HepG2 (cell line): ENCODE measurements around the gene KAZALD1. TPM values are rescaled to one million over a fixed set of nuclear protein-coding genes. Genes with fewer than 3 reads are reported as not detected.

Experiments
- ATAC-seq: fragments of 200-7000 bp; cut with Tn5 transposase; 3 replicates; pipeline ENCODE4 v1.9.1; 2020; ENCODE audit warnings: mild to moderate bottlenecking, moderate library complexity
- BruUV-seq: library from RNA; stranded (reverse); fragments of 400-500 nt; replicated peaks from 2 replicates; lab custom pipeline; 2021; lab: Mats Ljungman, UMichigan
- CTCF ChIA-PET: fragments of 300-600 bp; formaldehyde crosslinking; extraction: SDS; loops from one replicate; lab custom pipeline; 2021; ENCODE audit warnings: low total read pairs, inconsistent platforms, low intra/inter-chr PET ratio; lab: Yijun Ruan, JAX
- POLR2A ChIA-PET: fragments of 350-600 bp; sonication (Branson Sonifier 250); formaldehyde crosslinking; loops from one replicate; lab custom pipeline; 2020; ENCODE audit warnings: antibody characterized with exemption, inconsistent platforms; lab: Yijun Ruan, JAX
- DNase-seq: peaks from one replicate; pipeline ENCODE4 v3.0.0-alpha.2; 2015; ENCODE audit warnings: low spot score
- FAIRE-seq: peaks from 3 replicates; lab custom pipeline; 2011; peaks lifted over from hg19 to GRCh38; lab: Jason Lieb, UNC
- H2AFZ ChIP-seq: one replicate; pipeline ENCODE4 v1.6.1; 2011; ENCODE audit warnings: low read length, inconsistent platforms
- H3K27ac ChIP-seq: fragments of 300-600 bp; 3 replicates; pipeline ENCODE4 v1.8.0; 2011; ENCODE audit warnings: mixed run types, mild to moderate bottlenecking, mixed read lengths, low read length, inconsistent platforms; ENCODE audit not compliant: insufficient read depth; ENCODE audit errors: extremely low read length
- H3K27me3 ChIP-seq, 2 experiments: fragments of 200-600 bp in 1 of 2; 2 replicates in 1 of 2; 3 replicates in 1 of 2; pipeline versions ENCODE4 v1.6.0 to v1.8.0; 2011; ENCODE audit warnings: low read length in 2 of 2, mild to moderate bottlenecking in 2 of 2, moderate library complexity in 2 of 2, inconsistent platforms in 1 of 2; ENCODE audit not compliant: insufficient read depth in 2 of 2, control insufficient read depth in 1 of 2
- H3K36me3 ChIP-seq, 2 experiments: fragments of 200-600 bp in 1 of 2; replicated peaks in 1 of 2; 2 replicates in 1 of 2; 3 replicates in 1 of 2; pipeline versions ENCODE4 v1.5.1 to v1.8.0; 2011; ENCODE audit warnings: low read length in 2 of 2, inconsistent platforms in 1 of 2; ENCODE audit not compliant: insufficient read depth in 2 of 2, control insufficient read depth in 1 of 2
- H3K4me1 ChIP-seq: 2 replicates; pipeline ENCODE4 v1.5.1; 2012; ENCODE audit warnings: low read length, inconsistent platforms; ENCODE audit not compliant: insufficient read depth
- H3K4me2 ChIP-seq: 2 replicates; pipeline ENCODE4 v1.6.0; 2011; ENCODE audit warnings: low read depth, low read length, inconsistent platforms
- H3K4me3 ChIP-seq, 3 experiments: fragments of 200-600 bp in 1 of 3; sonication (generic), shearing (Covaris generic) in 1 of 3; replicated peaks in 1 of 3; 2 replicates each; pipeline ENCODE4 v1.5.1; 2011 to 2016; ENCODE audit warnings: low read length in 3 of 3, inconsistent platforms in 2 of 3, low read depth in 2 of 3, mild to moderate bottlenecking in 2 of 3, control low read depth in 1 of 3, mixed read lengths in 1 of 3; ENCODE audit not compliant: insufficient read depth in 1 of 3
- H3K79me2 ChIP-seq: one replicate; pipeline ENCODE4 v1.6.1; 2011; ENCODE audit warnings: low read length, inconsistent platforms; ENCODE audit not compliant: insufficient read depth
- H3K9ac ChIP-seq: 2 replicates; pipeline ENCODE4 v1.6.0; 2011; ENCODE audit warnings: mild to moderate bottlenecking, low read depth, low read length, inconsistent platforms; ENCODE audit not compliant: insufficient read depth
- H3K9me3 ChIP-seq: 2 replicates; pipeline ENCODE4 v1.5.1; 2012; ENCODE audit warnings: mild to moderate bottlenecking, low read length
- H4K20me1 ChIP-seq: 2 replicates; pipeline ENCODE4 v1.6.0; 2011; ENCODE audit warnings: inconsistent platforms, mild to moderate bottlenecking, low read length, moderate library complexity; ENCODE audit not compliant: insufficient read depth
- NRL ChIP-seq: sonication (generic); formaldehyde crosslinking; IDR thresholded peaks from 2 replicates; pipeline ENCODE4 v1.5.0; 2020; ENCODE audit warnings: missing genetic modification reagents, mild to moderate bottlenecking, moderate library complexity, borderline replicate concordance
- SAP130 ChIP-seq: IDR thresholded peaks from 2 replicates; pipeline ENCODE4 v1.6.1; 2016; ENCODE audit warnings: low read depth
- SRF ChIP-seq: IDR thresholded peaks from 2 replicates; pipeline ENCODE4 v1.6.1; 2011; ENCODE audit warnings: mild to moderate bottlenecking, low read depth, low read length, moderate library complexity
- TBX3 ChIP-seq: fragments of 450-650 bp; IDR thresholded peaks from 2 replicates; pipeline ENCODE4 v1.6.1; 2017; ENCODE audit warnings: antibody characterized with exemption, mild to moderate bottlenecking, inconsistent platforms, borderline replicate concordance
- TERF1 ChIP-seq: sonication (generic); formaldehyde crosslinking; IDR thresholded peaks from 2 replicates; pipeline ENCODE4 v1.8.0; 2022; ENCODE audit warnings: mild to moderate bottlenecking, missing genetic modification reagents, moderate library complexity
- TRAFD1 ChIP-seq: sonication (generic); formaldehyde crosslinking; IDR thresholded peaks from 2 replicates; pipeline ENCODE4 v1.5.1; 2020; ENCODE audit warnings: missing genetic modification reagents, mild to moderate bottlenecking, borderline replicate concordance
- ZNF160 ChIP-seq: sonication (generic); formaldehyde crosslinking; IDR thresholded peaks from 2 replicates; pipeline ENCODE4 v1.8.0; 2022; ENCODE audit warnings: mild to moderate bottlenecking, inconsistent platforms, missing genetic modification reagents
- ZNF431 ChIP-seq: sonication (generic); formaldehyde crosslinking; IDR thresholded peaks from 2 replicates; pipeline ENCODE4 v1.9.0; 2022; ENCODE audit warnings: missing genetic modification reagents, low read depth, mild to moderate bottlenecking, borderline replicate concordance
- WGBS: methylation state at CpG from one replicate; pipeline ENCODE4 v1.1.6; 2017; ENCODE audit warnings: low lambda C conversion rate; 5-methylcytosine and 5-hydroxymethylcytosine counted together
- in situ Hi-C: cut with HindIII; loops from 2 replicates; pipeline ENCODE4 v1.10.0; 2017; ENCODE audit warnings: low pct_unique_long_range_greater_than_20kb; ENCODE audit not compliant: extremely low pct_ligation_motif_present
- intact Hi-C: fragments of 100-400 bp; cut with micrococcal nuclease; formaldehyde crosslinking; loops from one replicate; pipeline ENCODE4 v1.10.0; 2022; ENCODE audit not compliant: unreplicated experiment
- polyA plus RNA-seq, 8 experiments: library from polyadenylated mRNA; depleted of rRNA in 3 of 8; stranded (reverse) in 7 of 8; unstranded in 1 of 8; fragments of >200 nt; fragmentation: Illumina TruSeq in 4 of 8; extraction: Trizol in 4 of 8; gene quantifications; 2 replicates each; pipeline versions ENCODE4 v1.2.1 to v1.2.3, GENCODE V29; 2011 to 2016; ENCODE audit warnings: low read depth in 4 of 8, missing spikeins in 1 of 8, mixed read lengths in 1 of 8; ENCODE audit not compliant: insufficient read depth in 1 of 8
- total RNA-seq, 5 experiments: library from RNA; depleted of rRNA; stranded (reverse); fragments of >200 nt; fragmentation: Illumina TruSeq; extraction: Trizol; gene quantifications; 2 replicates each; pipeline ENCODE4 v1.2.3, GENCODE V29; 2016; ENCODE audit warnings: low read depth in 1 of 5

The KAZALD1 gene
- total and polyA plus RNA-seq, 2 of the 13 experiments (the other 11 are each of a cell fraction or from before 2014, with no cell fraction given): 16.7 to 27.7 TPM

GRCh38 chr10:101030496-101031127 is 31.2 kb upstream of the KAZALD1 start:
- no peak overlapping the region for H3K27ac ChIP-seq
- peak overlapping the region; percentile 27 for H3K9ac ChIP-seq
- ChIA-PET POLR2A (interaction anchor here (0.6 to 4.6 kb wide), 11 partner anchors 11 to 118 kb away, joined by 3 to 51 read pairs (median 5); partner anchors contain the start of genes KAZALD1, LZTS2 and SLF2), CTCF (no interaction called here)
- TF ChIP-seq NRL (CRISPR knock-in tag) (0 out of 2 replicates have a peak, but pooled peaks have one; percentile 53), ZNF431 (CRISPR knock-in tag) (no peak)
- H3K4me2 ChIP-seq: peak overlapping the region; percentile 96
- H3K27me3 ChIP-seq: no peaks in the 10 kb centered on the region; a peak in 1 of 5 replicates
- no peaks in the 10 kb centered on the region for H3K79me2 ChIP-seq
- H3K4me3 ChIP-seq: peak overlapping the region; percentile 73 to 80 (median 74); a peak in 5 of 6 replicates
- H3K4me1 ChIP-seq: peaks cover 64% of the 10 kb centered on the region
- WGBS: 16% methylated on average over 4 of the region's 25 CpGs
- BruUV-seq: no TSS peak
- no peaks in the 10 kb centered on the region for H4K20me1 ChIP-seq
- no peaks in the 10 kb centered on the region for H3K9me3 ChIP-seq
- DNase-seq: no peak
- ATAC-seq: peak; percentile 3; the same call in 2 of the 3 replicates
- intact Hi-C loops: loop anchor here (5.0 kb wide), 1 partner anchor 37 kb away; no protein-coding TSS in a partner anchor
- in situ Hi-C loops: loop anchor here (5.0 kb wide), 1 partner anchor 37 kb away; no protein-coding TSS in a partner anchor
- H3K36me3 ChIP-seq: peaks cover 0 to 4% of the 10 kb centered on the region in 2 experiments; a peak in 1 of 5 replicates
- FAIRE-seq: no peak
- H2AFZ ChIP-seq: no peak overlapping the region

DNA sequence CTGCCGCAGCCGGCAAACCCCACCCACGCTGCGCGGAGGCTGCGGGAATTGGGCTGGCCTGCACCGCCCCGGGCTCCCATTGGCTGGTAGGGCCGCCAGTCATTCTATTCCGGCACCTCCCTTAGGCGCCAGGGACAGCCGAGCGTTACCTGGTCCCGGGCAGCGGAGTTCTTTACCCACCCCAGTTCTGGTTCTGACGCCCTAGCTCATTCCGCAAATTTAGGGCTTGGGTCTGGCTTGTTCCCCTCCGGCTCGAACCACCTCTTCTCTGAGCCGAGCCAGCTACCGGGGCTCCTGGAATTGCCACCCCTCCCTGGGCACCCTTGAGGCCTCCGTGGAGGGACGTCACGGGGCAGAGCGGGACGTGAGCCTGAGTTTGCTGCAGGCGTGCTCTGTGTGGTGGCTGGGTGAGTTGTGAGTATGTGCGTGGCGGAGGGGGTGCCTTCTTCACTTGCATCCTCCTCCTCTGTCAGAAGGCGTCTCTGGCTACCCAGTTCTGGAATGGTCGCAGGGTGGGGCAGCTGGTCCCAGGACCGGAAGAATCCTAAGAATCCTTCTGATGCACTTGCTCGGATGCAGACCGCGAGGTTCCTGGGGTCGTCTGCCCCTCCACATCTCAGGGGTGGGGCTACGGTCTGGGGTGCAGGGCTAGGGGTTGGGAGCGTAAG is 30.5 kb upstream of the KAZALD1 start, which contains the start of the genes PDZD7 and SFXN3:
TSS of gene PDZD7 (minus strand) at position 2 of the 668 bp plus-strand sequence. CDS start 910 bp downstream, outside the sequence.
TSS of gene SFXN3 (plus strand) at position 107 of the 668 bp plus-strand sequence. CDS start 3,461 bp downstream, outside the sequence.
- peak; percentile 79 for DNase-seq
- Histone ChIP-seq H3K27me3 (no peaks in the 10 kb centered on the region; a peak in 1 of 5 replicates), H3K4me2 (peak within 1 kb of the TSS; percentile 96), H3K79me2 (no peaks in the 10 kb centered on the region), H3K36me3 (peaks cover 3 to 11% of the 10 kb centered on the region in 2 experiments; a peak in 2 of 5 replicates), H3K9me3 (no peaks in the 10 kb centered on the region), H4K20me1 (no peaks in the 10 kb centered on the region), H3K4me1 (peaks cover 66% of the 10 kb centered on the region), H3K4me3 (peak within 1 kb of the TSS; percentile 73 to 80 (median 74)), H3K9ac (peak within 1 kb of the TSS; percentile 77), H3K27ac (peak within 1 kb of the TSS; percentile 65), H2AFZ (no peak within 1 kb of the TSS)
- POLR2A ChIA-PET: interaction anchor here (0.6 to 4.6 kb wide), 13 partner anchors 10 to 119 kb away, joined by 3 to 51 read pairs (median 5); partner anchors contain the start of genes KAZALD1, LZTS2, SEMA4G and SLF2
- WGBS: 2% methylated on average over 7 of the region's 38 CpGs
- no TSS peak for BruUV-seq
- CTCF ChIA-PET: no interaction called here
- in situ Hi-C loops: loop anchor here (5.0 kb wide), 1 partner anchor 36 kb away; no protein-coding TSS in a partner anchor
- intact Hi-C loops: loop anchor here (5.0 kb wide), 1 partner anchor 36 kb away; no protein-coding TSS in a partner anchor
- peak; percentile 90 for ATAC-seq
- FAIRE-seq: no peak
- TF ChIP-seq SRF: no peak
- TF ChIP-seq ZNF160: 0 out of 2 replicates have a peak, but pooled peaks have one; percentile 49
- no peak for TF ChIP-seq TRAFD1
- peak; percentile 61 for TF ChIP-seq SAP130 (CRISPR knock-in tag)
- TF ChIP-seq TBX3: peak; percentile 54; the same call in 1 of the 2 replicates
- TF ChIP-seq TERF1 (CRISPR knock-in tag): no peak
